ENCODE measurements around the gene POLE3.
"Not testable (repeated sequence)": the region's sequence is repeated elsewhere in the genome, so short reads cannot be mapped to it uniquely, and the experiment has no call there.

POLE3 gene

DNA sequence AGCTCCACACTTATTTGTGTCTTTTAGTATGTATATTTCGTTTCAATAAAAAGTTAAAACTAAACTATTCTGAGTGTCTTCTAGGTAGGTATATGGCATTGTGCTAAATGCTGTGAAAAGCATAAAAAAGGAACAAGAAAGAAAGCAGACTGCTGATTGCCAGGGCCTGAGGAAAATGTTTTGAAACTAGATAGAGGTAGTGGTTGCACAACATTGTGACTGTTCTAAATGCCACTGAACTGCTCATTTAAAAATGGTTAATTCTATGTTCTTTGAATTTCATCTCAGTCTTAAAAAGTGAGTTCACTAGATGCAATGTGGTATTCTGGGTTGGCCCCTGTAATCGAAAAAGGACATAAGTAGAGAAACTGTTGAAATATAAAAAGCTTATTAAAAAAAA lies 6.8 kb downstream of the POLE3 start:
- no peak for DNase-seq (ENCODE audit: low spot score)

DNA sequence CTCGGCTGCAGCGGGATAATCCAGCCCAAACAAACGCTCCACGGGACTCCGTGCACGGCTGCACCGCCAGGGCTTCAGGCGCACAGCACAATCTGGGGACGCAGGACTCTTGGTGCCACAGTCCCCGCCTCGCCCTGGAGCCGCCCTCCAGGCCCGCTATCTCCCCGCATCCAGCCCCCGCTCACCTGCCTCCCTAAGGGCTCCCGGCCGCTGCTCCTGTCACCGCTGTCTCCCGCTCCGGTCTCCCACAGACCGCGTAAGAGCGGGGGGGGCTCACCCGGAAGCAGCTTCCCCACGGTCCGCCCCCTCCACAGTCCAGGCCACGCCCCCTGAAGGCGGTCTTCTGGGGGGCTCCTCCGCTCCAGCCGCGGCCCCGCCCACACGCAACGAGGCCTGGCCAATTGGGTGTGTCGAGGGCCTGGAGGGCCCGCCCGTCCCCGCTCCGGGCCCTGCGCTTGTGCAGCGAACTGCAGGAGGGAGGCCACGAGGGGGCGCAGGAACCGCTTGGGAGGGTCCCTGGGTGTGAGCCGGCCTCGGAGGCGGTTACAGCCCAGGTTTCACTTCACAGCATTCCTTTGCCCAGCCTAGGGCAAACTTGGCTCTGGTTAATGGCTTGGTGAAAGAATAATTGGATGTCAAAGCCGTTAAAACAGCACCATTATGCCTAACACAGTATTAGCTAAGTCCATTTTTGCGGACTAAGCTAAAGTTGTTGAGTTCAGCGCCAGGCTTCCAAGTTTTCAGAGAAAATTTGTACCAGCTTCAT lies 9.3 kb downstream of the POLE3 start, which contains the start of gene ALAD:
Gene ALAD (minus strand): TSS at position 258 of the 766 bp plus-strand sequence. CDS start 7,725 bp downstream, outside the sequence.
- peak; percentile 100 for DNase-seq (ENCODE audit: low spot score)

DNA sequence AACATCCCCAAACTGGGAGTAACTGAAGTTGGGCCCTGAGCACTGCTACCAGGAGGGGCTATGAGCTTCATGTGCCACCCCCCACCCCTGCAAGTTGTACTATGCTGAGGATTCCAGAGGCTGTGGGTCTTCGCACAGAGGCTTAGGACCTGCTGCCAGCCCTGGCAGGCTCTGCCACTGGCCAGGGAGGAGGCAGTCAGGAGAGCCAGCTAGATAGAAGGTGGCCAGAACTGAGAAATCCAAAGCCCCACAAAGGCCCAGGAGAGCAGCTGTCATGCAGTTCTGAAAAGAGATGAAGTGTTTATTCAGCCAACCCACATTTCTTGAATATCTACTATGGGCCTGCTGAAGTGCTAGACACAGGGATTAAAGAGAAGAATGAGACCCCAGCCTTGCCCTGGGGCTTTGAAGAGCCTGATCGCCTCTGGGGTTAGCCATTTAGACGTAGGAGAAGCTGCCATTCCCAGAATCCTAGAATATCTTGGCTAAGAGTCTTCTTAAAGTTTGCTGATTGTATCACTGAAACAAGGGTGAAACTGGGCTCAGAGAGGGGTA lies 10.8 kb downstream of the POLE3 start:
- peak; percentile 31 for DNase-seq (ENCODE audit: low spot score)

DNA sequence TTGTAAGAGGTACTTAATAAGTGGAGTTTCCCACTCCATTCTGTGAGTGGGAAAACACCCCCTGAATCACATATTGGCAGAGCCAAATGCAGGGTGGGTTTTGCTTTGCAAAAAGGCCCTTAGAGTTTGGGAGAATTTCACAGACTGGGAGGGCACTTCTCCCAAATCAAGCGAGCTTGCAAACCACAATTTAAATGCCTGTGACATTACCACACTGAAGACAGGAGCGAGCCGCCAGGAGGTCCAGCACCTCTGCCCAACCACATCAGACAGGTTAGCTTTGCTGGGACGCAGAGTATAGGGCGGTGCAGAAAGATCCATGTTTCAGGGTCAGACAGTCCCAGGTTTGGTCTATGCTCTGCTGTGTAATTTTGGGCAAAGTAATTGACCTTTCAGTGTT lies 11.7 kb downstream of the POLE3 start:
- DNase-seq (ENCODE audit: low spot score), result peak; percentile 22

DNA sequence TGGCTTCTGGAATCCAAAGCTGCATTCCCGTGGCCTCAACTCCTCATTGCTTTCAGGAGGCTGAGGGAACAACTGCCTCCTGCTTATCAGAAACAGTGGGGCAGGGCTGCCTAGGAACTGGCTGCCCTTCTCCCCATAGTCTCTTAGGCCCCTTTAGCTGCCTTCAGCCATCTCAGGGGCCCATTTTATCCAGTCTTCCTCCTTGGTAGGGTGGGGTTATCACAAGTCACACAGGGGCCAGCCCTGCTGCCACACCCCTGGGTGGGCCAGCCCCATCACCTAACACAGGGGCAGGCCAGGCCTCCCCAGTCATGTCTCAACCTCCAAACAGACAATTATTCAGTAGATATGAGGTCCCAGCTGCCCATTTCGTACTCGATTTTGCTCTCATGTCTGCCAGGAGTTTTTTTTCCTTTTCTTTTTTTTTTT lies 13.3 kb downstream of the POLE3 start:
- DNase-seq (ENCODE audit: low spot score), result peak; percentile 94

DNA sequence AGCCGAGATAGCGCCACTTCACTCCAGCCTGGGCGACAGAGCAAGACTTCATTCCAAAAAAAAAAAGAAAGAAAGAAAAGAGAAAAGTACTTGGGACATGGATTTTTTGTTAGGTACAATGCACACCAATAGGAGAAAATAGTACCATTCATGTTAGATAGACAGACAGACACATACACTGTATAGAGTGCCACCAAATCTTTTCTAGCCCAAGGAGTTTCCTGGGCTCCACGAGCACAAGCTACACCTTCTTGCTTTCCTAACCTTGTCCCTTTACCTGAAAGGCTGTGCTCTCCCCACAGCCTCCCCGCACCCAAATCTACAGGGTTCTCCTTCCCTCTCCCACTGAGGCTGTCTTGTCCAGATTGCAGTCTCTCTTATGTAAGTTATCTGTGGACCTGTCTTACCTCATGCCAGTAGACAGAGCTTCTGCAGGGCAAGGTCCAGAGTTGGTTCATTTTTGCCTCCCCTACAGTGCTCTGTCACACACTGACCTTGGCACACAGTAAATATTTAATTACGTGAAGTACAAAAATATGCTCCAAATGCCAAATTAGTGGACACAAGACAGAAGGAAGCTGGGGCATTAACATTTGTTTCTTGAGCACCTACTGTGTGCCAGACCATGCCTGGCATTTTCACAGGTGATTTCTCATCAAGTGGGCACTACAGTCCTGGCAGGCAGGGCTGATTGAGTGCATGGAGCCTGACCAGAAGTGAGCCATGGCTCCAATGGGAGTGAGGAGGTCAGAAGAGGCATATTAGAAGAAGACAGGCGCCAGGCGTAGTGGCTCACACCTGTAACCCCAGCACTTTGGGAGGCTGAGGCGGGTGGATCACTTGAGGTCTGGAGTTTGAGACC lies 15.2 kb downstream of the POLE3 start:
- peak; percentile 17 for DNase-seq (ENCODE audit: low spot score)

DNA sequence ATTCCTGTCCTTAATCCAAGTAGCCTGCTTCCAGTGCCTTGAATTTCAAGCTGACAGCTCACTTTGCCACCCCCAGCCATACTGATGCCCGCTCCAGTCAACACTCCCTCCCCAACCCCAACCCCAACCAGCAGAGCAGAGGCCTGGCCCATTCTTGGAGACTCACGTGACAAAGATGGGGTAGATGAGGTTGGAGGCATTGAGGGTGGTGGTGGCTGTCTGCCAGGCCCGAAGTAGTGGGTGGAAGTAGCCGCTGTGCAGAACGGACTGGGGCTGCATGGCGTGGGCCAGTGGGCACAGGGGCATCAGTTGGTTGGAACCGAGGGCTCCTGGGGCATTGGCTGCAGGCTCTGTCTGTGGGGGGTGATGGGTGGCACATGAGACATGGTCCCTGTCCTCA lies 17.2 kb downstream of the POLE3 start:
- DNase-seq (ENCODE audit: low spot score), result no peak

DNA sequence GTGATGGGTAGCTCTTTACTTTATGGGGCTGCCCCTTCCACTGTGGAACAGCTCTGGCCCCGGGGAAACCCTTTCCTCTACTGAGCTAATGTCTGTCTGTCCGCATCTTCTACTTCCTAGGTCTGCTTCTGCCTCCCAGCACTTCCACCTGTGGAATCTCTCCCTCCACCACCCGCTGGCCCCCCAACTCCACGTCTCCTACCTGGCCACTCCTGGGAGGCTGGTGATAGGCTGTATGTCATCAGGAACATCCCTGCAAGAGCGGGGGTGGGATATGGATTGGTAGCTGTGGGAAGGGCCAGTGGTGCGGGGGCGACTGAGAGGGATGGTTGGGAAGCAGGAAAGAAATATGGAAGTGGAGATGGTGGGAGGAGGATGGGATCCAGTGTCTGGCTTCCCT lies 18.6 kb downstream of the POLE3 start:
- DNase-seq (ENCODE audit: low spot score), result no peak

DNA sequence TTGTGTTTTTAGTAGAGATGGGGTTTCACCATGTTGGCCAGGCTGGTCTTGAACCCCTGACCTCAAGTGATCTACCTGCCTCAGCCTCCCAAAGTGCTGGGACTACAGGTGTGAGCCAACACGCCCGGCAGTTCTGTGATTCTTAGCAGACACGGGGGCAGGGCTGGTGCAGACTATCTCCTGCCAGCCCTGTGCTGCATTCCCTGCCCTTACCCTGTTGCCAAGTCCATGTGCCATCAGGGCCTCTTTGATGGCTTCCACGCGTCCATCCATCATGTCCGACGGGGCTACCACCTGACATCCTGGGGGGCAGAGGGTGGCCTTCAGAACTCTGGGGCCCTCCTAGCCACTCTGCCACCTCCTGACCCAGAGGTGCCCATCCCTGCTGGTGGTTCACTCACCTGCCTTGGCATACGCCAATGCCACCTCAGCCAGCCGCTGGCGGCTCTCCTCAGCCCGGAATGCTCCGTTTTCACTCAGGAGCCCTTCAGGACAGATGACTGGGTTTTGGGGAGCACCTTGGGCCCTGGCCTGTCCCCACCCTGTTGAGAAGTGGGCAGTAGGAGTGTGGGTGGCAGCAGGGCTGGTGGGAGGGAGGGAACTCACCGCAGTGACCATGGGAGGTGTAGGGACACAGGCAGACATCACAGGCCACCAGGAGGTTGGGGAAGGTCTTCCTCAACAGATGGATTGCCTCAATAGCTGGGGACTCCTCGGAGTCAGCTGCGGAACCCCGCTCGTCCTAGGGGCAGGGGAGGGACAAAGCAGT lies 20.1 kb downstream of the POLE3 start:
- DNase-seq (ENCODE audit: low spot score), result no peak

DNA sequence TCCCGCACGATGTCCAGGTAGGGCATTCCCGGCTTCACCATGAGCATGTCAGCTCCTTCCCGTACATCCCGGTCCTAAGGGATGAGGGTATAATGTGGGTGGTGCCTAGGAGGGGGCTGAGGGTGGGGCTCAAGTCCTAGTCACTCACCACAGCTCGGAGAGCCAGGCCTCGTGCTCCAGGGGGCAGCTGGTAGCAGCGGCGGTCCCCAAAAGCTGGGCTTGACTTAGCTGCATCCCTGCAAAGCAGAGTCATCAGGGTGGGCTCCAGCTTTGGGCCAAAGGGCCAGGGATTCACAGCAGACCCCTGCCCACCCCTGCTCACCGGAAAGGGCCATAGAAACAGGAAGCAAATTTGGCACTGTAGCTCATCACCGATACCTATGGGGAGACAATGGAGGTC lies 21.0 kb downstream of the POLE3 start:
- DNase-seq (ENCODE audit: low spot score), result no peak

DNA sequence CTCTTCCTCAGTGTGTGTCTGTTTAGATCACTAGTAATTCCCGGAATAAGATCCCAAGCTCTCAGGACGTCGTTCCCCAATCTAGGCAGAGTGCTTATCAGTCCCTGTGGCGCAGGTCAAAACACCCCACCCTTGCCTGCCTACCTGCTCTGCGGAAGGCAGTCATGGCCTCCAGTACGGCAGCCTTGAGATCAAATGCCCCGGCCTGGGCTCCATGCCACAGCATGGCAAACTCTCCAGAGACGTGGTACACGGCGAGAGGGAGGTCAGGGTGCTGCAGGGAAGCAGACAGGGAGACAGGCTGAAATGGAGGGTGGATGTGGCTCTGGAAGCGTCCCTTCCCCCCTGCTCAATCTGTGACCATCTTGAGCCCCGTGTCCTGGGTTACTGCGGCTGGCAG lies 21.6 kb downstream of the POLE3 start:
- DNase-seq (ENCODE audit: low spot score), result no peak

DNA sequence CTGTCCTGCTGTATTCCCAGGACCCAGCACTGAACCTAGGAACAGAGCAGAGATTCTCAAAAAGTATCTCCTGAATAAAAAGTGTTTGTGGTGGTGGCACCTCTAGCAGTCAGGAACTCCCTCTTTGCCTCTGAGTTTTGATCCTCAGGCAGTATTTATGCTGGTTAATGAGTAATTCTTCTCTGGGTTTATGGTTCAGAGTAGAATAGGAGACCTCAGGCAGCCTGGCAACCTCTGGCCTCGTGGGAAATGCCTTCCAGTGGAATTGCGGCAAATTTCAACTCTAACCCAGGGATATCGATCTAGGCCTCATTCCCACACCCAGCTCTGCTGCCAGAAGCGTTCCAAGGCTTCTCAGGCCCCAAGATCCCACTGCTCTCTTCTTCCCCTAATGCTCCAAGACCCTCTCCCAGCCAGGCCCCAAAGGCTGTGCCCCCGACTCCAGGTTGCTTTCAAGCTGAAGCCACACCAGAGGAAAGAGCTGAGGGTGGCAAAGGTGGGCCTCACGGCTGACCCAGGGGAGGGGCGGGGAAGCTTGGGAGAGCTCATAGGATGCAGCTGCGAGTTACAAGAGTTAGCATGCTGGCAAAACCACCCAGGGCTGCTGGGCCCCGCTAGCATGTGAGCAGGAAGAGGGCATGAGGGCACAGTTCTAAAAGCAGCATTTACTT lies 22.8 kb downstream of the POLE3 start:
- DNase-seq (ENCODE audit: low spot score), result no peak

DNA sequence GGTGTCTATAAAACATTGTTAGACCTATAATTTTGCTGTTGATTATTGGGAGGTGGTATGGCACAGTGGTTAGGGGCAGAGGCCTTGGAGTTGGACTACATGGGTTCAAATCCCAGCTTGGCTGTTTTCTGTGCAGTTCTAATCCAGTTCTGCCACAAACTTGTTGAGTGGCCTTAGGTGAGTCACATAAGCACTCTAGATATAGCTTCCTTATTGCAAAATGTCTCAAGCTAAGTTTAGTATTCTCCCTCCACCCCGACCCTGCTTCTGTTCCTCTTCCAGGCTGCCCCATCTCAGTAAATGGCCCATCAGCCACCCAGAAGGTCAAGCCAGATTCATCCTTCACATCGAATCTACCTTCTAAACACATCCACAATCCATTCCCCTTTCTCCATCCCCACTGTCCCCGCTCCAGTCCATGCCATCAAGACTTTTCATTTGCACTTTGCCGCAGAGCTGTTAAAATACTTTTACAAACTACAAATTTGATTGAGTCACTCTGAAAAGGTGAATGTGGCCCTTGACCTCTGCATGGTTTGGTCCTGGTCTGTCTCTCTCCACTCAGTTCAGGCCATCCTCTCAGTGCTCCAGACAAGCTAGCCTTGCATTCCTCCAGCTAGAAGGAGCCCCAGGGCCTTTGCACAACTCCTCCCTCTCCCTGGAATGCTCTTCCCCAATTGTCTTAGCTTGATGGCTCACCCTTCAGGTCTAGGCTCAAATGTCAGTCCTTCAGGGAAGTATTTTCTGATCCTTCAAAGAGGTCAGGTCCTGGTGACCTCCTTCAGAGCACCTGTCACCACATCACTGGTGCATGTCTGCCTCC lies 23.7 kb downstream of the POLE3 start:
- no peak for DNase-seq (ENCODE audit: low spot score)

DNA sequence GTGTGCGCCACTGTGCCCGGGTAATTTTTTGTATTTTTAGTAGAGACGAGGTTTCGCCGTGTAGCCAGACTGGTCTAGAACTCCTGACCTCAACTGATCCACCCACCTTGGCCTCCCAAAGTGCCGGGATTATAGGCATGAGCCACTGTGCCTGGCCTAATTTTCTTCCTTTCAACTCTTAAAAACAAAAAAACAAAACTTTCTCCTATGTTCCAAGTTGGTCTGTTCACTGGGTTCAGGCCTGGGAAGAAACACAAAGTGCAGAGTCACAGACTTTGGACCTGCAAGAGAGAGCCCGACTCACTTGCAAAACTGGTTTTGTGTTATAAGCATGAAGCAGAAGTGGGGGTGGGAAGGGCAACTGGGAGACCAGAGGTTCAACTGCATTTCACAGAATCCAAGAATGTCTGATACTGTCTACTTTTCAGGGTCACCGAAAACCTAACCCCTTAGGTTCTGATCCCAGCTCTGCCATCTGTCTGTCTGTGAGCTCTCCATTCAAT lies 28.5 kb downstream of the POLE3 start:
- DNase-seq (ENCODE audit: low spot score), result no peak

DNA sequence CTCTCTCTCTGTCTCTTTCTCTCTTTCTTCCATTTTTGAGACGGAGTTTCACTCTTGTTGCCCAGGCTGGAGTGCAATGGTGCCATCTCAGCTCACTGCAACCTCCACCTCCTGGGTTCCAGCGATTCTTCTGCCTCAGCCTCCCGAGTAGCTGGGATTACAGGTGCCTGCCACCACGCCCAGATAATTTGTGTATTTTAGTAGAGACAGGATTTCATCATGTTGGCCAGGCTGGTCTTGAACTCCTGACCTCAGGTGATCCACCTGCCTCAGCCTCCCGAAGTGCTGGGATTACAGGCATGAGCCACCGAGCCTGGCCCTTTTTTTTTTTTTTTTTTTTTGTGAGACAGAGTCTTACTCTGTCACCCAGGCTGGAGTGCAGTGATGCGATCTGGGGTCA lies 29.0 kb downstream of the POLE3 start:
- not testable (repeated sequence) for DNase-seq (ENCODE audit: low spot score)

DNA sequence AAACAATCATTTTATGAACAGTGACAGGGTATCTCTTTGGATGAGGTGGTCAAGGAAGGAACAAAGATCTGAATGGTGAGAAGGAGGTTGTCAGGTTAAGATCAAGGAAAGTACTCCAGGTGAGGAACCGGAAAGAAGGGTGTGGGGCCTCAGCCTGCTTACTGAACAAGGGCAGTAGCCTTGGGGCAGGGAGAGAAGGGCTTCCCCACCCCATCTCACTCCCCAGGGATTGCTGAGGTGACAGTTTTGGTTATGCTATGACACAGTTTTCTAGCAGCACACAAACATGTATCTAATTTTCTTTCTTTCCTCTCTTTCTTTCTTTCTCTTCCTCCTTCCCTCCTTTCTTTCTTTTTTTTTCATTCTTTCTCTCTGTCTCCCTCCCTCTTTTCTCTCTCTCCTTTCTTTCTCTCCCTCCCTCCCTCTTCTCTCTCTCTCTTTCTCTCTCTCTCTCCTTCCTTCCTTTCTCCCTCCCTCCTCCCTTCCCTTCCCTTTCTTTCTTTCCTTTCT lies 29.6 kb downstream of the POLE3 start:
- no peak for DNase-seq (ENCODE audit: low spot score)

DNA sequence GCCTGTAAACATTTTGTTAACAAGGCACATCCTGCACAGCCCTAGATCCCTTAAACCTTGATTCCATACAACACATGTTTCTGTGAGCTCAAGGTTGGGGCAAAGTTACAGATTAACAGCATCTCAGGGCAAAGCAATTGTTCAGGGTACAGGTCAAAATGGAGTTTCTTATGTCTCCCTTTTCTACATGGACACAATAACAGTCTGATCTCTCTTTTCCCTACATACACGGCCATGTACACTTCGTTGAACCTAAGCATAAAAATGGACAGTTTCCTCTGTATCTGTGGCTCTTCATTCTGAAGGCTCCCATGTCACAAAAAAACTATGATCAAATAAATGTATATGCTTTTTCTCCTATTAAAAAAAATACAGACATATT lies 30.7 kb downstream of the POLE3 start:
- not testable (repeated sequence) for DNase-seq (ENCODE audit: low spot score)

DNA sequence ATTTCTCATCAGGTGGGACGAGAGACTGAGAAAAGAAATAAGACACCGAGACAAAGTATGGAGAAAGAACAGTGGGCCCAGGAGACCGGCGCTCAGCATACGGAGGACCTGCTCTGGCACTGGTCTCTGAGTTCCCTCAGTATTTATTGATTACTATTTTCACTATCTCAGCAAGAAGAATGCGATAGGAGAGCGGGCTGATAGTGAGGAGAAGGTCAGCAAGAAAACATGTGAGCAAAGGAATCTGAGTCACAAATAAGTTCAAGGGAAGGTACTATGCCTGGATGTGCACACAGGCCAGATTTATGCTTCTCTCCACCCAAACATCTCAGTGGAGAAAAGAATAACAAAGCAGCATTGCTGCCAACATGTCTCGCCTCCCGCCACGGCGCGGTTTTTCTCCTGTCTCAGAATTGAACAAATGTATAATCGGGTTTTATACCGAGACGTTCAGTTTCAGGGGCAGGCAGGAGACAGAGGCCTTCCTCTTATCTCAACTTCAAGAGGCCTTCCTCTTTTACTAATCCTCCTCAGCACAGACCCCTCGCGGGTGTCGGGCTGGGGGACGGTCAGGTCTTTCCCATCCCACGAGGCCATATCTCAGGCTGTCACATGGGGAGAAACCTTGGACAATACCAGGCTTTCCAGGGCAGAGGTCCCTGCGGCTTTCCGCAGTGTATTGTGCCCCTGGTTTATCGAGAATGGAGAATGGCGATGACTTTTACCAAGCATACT lies 31.2 kb downstream of the POLE3 start:
- not testable (repeated sequence) for DNase-seq (ENCODE audit: low spot score)

Measured in hematopoietic multipotent progenitor cell treated with erythropoietin and hydrocortisone succinate and interleukin-3 and kit ligand, for 15 days (in vitro differentiated cells).